SU-DHL-6 (cell line): ENCODE results near the gene SLC25A34.

ENCODE experiments used
- H2AFZ ChIP-seq: fragments of 200-600 bp; sonication (generic); 2 replicates; pipeline ENCODE4 v1.6.1; 2014; ENCODE audit warnings: low read depth, mild to moderate bottlenecking, moderate library complexity, mixed read lengths, antibody characterized with exemption, low read length; ENCODE audit not compliant: severe bottlenecking
- H3F3A ChIP-seq: fragments of 200-600 bp; shearing (Covaris generic); 2 replicates; pipeline ENCODE4 v1.6.0; 2016; ENCODE audit warnings: antibody characterized with exemption, mild to moderate bottlenecking; ENCODE audit not compliant: insufficient read depth
- H3K27ac ChIP-seq: fragments of 200-600 bp; sonication (generic); 2 replicates; pipeline ENCODE4 v1.5.1; 2016; ENCODE audit warnings: low read depth, mild to moderate bottlenecking, low read length, moderate library complexity, mixed read lengths
- H3K27me3 ChIP-seq: fragments of 200-600 bp; sonication (generic), shearing (Covaris generic); 2 replicates; pipeline ENCODE4 v1.6.0; 2014; ENCODE audit warnings: mild to moderate bottlenecking, low read length
- H3K36me3 ChIP-seq: fragments of 200-600 bp; sonication (generic); 2 replicates; pipeline ENCODE4 v1.6.1; 2014; ENCODE audit warnings: mild to moderate bottlenecking, low read length, mixed read lengths
- H3K4me2 ChIP-seq: fragments of 300-600, 200-600 bp; shearing (Covaris generic), sonication (generic); 2 replicates; pipeline ENCODE4 v1.6.0; 2014; ENCODE audit warnings: low read length, low read depth, mild to moderate bottlenecking; ENCODE audit not compliant: poor library complexity, severe bottlenecking
- H3K4me3 ChIP-seq: fragments of 200-600 bp; sonication (generic); 2 replicates; pipeline ENCODE4 v1.5.1; 2014; ENCODE audit warnings: antibody characterized with exemption, low read length, mild to moderate bottlenecking, mixed read lengths; ENCODE audit not compliant: insufficient read depth, poor library complexity, severe bottlenecking
- H3K79me2 ChIP-seq: fragments of 200-600 bp; sonication (generic); 2 replicates; pipeline ENCODE4 v1.6.1; 2014; ENCODE audit warnings: mild to moderate bottlenecking, low read length, moderate library complexity; ENCODE audit not compliant: insufficient read depth
- H3K9ac ChIP-seq: fragments of 200-600 bp; sonication (generic); 2 replicates; pipeline ENCODE4 v1.7.0; 2014; ENCODE audit warnings: mild to moderate bottlenecking, low read length
- H3K9me2 ChIP-seq: fragments of 200-600 bp; sonication (generic); replicated peaks from 2 replicates; pipeline ENCODE4 v1.6.1; 2014; ENCODE audit warnings: low read length; ENCODE audit not compliant: insufficient read depth
- H3K9me3 ChIP-seq: fragments of 200-600 bp; sonication (generic); 2 replicates; pipeline ENCODE4 v1.6.1; 2014; ENCODE audit warnings: low read length, mixed read lengths; ENCODE audit not compliant: insufficient read depth
- H4K20me1 ChIP-seq: fragments of 200-600 bp; sonication (generic); 2 replicates; pipeline ENCODE4 v1.6.1; 2014; ENCODE audit warnings: low read depth, mild to moderate bottlenecking, antibody characterized with exemption, low read length, moderate library complexity, mixed read lengths
- EZH2phosphoT487 ChIP-seq: fragments of 200-600 bp; sonication (generic), shearing (Covaris generic); conservative IDR thresholded peaks from 2 replicates; pipeline ENCODE4 v1.6.1; 2018; ENCODE audit warnings: mild to moderate bottlenecking, antibody characterized with exemption, low read length, moderate library complexity, mixed read lengths
- TF ChIP-seq, protein P1 (sequence below): fragments of 200-600 bp; sonication (generic); IDR thresholded peaks from one replicate; pipeline ENCODE4 v1.5.1; 2017; ENCODE audit warnings: antibody characterized with exemption, mild to moderate bottlenecking, low read length, moderate library complexity; ENCODE audit not compliant: insufficient read depth, poor library complexity, severe bottlenecking

Gene SLC25A34

GRCh38 chr1:15718199-15718601 lies 17.9 kb upstream of the SLC25A34 start:
- Histone ChIP-seq H3K36me3 (no peaks in the 10 kb centered on the region), H3K4me3 (no peak overlapping the region), H3K79me2 (no peaks in the 10 kb centered on the region), H3K27ac (no peak overlapping the region), H4K20me1 (no peaks in the 10 kb centered on the region), H3K9me3 (no peaks in the 10 kb centered on the region), H2AFZ (no peak overlapping the region), H3F3A (no peaks in the 10 kb centered on the region), H3K9me2 (no peaks in the 10 kb centered on the region), H3K9ac (no peak overlapping the region), H3K4me2 (no peak overlapping the region), H3K27me3 (no peaks in the 10 kb centered on the region)
- TF ChIP-seq EZH2phosphoT487 = no peak
- TF ChIP-seq, protein P1, sequence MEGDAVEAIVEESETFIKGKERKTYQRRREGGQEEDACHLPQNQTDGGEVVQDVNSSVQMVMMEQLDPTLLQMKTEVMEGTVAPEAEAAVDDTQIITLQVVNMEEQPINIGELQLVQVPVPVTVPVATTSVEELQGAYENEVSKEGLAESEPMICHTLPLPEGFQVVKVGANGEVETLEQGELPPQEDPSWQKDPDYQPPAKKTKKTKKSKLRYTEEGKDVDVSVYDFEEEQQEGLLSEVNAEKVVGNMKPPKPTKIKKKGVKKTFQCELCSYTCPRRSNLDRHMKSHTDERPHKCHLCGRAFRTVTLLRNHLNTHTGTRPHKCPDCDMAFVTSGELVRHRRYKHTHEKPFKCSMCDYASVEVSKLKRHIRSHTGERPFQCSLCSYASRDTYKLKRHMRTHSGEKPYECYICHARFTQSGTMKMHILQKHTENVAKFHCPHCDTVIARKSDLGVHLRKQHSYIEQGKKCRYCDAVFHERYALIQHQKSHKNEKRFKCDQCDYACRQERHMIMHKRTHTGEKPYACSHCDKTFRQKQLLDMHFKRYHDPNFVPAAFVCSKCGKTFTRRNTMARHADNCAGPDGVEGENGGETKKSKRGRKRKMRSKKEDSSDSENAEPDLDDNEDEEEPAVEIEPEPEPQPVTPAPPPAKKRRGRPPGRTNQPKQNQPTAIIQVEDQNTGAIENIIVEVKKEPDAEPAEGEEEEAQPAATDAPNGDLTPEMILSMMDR = no peak

DNA sequence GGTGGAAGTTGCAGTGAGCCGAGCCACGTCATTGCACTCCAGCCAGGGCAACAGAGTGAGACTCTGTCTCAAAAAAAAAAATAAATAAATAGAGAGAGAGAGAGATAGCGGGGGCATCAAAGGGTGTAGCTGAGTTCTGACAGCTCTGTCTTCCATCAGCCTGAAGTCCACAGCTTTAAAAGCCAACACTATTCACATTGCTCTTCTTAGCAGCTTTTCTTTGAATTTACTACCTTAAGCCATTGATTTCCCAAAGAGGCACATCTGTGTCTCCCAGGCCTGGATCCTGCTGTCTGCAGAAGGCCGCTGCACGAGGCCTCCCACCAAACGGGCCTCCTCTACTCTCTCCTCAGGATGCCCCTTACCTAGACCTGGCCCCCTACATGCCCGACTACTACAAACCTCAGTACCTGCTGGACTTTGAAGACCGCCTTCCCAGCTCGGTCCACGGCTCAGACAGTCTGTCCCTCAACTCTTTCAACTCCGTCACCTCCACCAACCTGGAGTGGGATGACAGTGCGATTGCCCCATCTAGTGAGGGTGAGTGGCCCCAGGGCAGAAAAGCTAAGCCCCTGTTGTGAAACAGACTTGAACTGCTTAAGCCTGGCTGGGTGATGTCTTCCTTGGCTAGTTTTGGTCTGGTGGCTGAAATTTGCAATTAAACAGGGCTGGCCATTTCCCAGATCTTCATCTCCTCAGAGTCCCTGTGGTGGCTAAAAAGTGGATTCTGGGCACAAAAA lies 16.5 kb upstream of the SLC25A34 start:
- TF ChIP-seq EZH2phosphoT487 = no peak
- TF ChIP-seq, protein P1 = no peak
- no peaks in the 10 kb centered on the region for H3K79me2 ChIP-seq
- no peaks in the 10 kb centered on the region for H3F3A ChIP-seq
- no peak overlapping the region for H3K4me2 ChIP-seq
- H3K9me2 ChIP-seq = no peaks in the 10 kb centered on the region
- no peaks in the 10 kb centered on the region for H3K9me3 ChIP-seq
- no peaks in the 10 kb centered on the region for H3K27me3 ChIP-seq
- H3K4me3 ChIP-seq = no peak overlapping the region
- no peaks in the 10 kb centered on the region for H4K20me1 ChIP-seq
- H2AFZ ChIP-seq = no peak overlapping the region
- no peaks in the 10 kb centered on the region for H3K36me3 ChIP-seq
- no peak overlapping the region for H3K9ac ChIP-seq
- H3K27ac ChIP-seq = no peak overlapping the region

DNA sequence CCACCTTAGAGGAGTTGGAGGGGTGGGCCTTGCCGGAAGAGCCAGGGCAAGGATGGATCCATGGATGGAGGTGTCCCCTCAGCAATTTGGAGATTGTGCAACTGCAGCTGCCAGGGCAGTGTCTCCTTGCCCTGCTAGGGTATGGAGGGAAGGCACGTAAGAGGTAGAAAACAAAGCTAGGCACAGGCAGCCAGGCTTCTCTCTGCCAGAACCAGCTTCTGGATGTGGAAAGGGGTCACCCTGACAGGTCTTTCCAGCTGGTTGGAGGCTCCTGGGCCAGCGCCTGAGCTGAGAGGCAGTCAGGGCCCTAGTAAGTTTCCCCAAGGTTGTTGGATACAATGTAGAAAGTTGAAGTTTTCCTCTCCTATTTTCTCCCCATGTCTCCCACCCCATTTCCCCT lies 15.2 kb upstream of the SLC25A34 start:
- H3K4me3 ChIP-seq = no peak overlapping the region

More for the DNA sequence above, 15.2 kb upstream of the SLC25A34 start:
- Histone ChIP-seq H3K9ac (no peak overlapping the region), H2AFZ (no peak overlapping the region), H4K20me1 (no peaks in the 10 kb centered on the region), H3K27me3 (no peaks in the 10 kb centered on the region), H3K4me2 (no peak overlapping the region), H3F3A (no peaks in the 10 kb centered on the region), H3K36me3 (no peaks in the 10 kb centered on the region), H3K9me3 (no peaks in the 10 kb centered on the region), H3K9me2 (no peaks in the 10 kb centered on the region), H3K79me2 (no peaks in the 10 kb centered on the region), H3K27ac (no peak overlapping the region)
- TF ChIP-seq, protein P1 = no peak
- no peak for TF ChIP-seq EZH2phosphoT487
